ENCODE measurements around the gene IPO11.
A peak's percentile ranks its signal among the peaks of the same experiment; 100 is the strongest.

The IPO11 gene

GRCh38 chr5:62486672-62487071, 74.1 kb downstream of the IPO11 start:
- H3K4me3 ChIP-seq (replicated peaks in 1 of 2; ENCODE audit: low read depth in 2 of 2, low read length in 2 of 2): no peak overlapping the region
- TF ChIP-seq CTCF (IDR thresholded peaks at IDR 0.05; ENCODE audit: low read depth, low read length): no peak
- DNase-seq (ENCODE audit: low read depth in 2 of 2): no peak

- DNase-seq (ENCODE audit: low read depth in 2 of 2): no peak
- no peak overlapping the region for H3K4me3 ChIP-seq (replicated peaks in 1 of 2; ENCODE audit: low read depth in 2 of 2, low read length in 2 of 2)
- TF ChIP-seq CTCF (IDR thresholded peaks at IDR 0.05; ENCODE audit: low read depth, low read length): no peak
Measured at GRCh38 chr5:62488531-62488930, 76.0 kb downstream of the IPO11 start.

GRCh38 chr5:62489471-62489870, 76.9 kb downstream of the IPO11 start:
- peak in 1 of 2 donors; percentile 30 for DNase-seq (ENCODE audit: low read depth in 2 of 2)
- H3K4me3 ChIP-seq (replicated peaks in 1 of 2; ENCODE audit: low read depth in 2 of 2, low read length in 2 of 2): no peak overlapping the region
- TF ChIP-seq CTCF (IDR thresholded peaks at IDR 0.05; ENCODE audit: low read depth, low read length): no peak

GRCh38 chr5:62494772-62495171, 82.2 kb downstream of the IPO11 start:
- DNase-seq (ENCODE audit: low read depth in 2 of 2): no peak
- no peak overlapping the region for H3K4me3 ChIP-seq (replicated peaks in 1 of 2; ENCODE audit: low read depth in 2 of 2, low read length in 2 of 2)
- no peak for TF ChIP-seq CTCF (IDR thresholded peaks at IDR 0.05; ENCODE audit: low read depth, low read length)

- no peak overlapping the region for H3K4me3 ChIP-seq (replicated peaks in 1 of 2; ENCODE audit: low read depth in 2 of 2, low read length in 2 of 2)
- TF ChIP-seq CTCF (IDR thresholded peaks at IDR 0.05; ENCODE audit: low read depth, low read length): no peak
Measured at GRCh38 chr5:62496876-62497275, 84.3 kb downstream of the IPO11 start.

GRCh38 chr5:62498961-62499360, 86.4 kb downstream of the IPO11 start:
- no peak overlapping the region for H3K4me3 ChIP-seq (replicated peaks in 1 of 2; ENCODE audit: low read depth in 2 of 2, low read length in 2 of 2)
- TF ChIP-seq CTCF (IDR thresholded peaks at IDR 0.05; ENCODE audit: low read depth, low read length): no peak
- no peak for DNase-seq (ENCODE audit: low read depth in 2 of 2)

More at GRCh38 chr5:62496876-62497275, 84.3 kb downstream of the IPO11 start:
- DNase-seq (ENCODE audit: low read depth in 2 of 2): no peak

GRCh38 chr5:62499756-62500155, 87.2 kb downstream of the IPO11 start:
- TF ChIP-seq CTCF (IDR thresholded peaks at IDR 0.05; ENCODE audit: low read depth, low read length): no peak
- no peak overlapping the region for H3K4me3 ChIP-seq (replicated peaks in 1 of 2; ENCODE audit: low read depth in 2 of 2, low read length in 2 of 2)
- DNase-seq (ENCODE audit: low read depth in 2 of 2): no peak

Measured in cardiac fibroblast (primary cell).